GM19455 (cell line): ENCODE data around the gene TLR5.
"Not testable (repeated sequence)": the region's sequence is repeated elsewhere in the genome, so short reads cannot be mapped to it uniquely, and the experiment has no call there.

ENCODE experiments used
- ATAC-seq: cut with Tn5 transposase; IDR thresholded peaks from one replicate; pipeline ENCODE4 v1.9.1; 2021; ENCODE audit not compliant: unreplicated experiment

TLR5 gene, protein sequence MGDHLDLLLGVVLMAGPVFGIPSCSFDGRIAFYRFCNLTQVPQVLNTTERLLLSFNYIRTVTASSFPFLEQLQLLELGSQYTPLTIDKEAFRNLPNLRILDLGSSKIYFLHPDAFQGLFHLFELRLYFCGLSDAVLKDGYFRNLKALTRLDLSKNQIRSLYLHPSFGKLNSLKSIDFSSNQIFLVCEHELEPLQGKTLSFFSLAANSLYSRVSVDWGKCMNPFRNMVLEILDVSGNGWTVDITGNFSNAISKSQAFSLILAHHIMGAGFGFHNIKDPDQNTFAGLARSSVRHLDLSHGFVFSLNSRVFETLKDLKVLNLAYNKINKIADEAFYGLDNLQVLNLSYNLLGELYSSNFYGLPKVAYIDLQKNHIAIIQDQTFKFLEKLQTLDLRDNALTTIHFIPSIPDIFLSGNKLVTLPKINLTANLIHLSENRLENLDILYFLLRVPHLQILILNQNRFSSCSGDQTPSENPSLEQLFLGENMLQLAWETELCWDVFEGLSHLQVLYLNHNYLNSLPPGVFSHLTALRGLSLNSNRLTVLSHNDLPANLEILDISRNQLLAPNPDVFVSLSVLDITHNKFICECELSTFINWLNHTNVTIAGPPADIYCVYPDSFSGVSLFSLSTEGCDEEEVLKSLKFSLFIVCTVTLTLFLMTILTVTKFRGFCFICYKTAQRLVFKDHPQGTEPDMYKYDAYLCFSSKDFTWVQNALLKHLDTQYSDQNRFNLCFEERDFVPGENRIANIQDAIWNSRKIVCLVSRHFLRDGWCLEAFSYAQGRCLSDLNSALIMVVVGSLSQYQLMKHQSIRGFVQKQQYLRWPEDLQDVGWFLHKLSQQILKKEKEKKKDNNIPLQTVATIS

DNA sequence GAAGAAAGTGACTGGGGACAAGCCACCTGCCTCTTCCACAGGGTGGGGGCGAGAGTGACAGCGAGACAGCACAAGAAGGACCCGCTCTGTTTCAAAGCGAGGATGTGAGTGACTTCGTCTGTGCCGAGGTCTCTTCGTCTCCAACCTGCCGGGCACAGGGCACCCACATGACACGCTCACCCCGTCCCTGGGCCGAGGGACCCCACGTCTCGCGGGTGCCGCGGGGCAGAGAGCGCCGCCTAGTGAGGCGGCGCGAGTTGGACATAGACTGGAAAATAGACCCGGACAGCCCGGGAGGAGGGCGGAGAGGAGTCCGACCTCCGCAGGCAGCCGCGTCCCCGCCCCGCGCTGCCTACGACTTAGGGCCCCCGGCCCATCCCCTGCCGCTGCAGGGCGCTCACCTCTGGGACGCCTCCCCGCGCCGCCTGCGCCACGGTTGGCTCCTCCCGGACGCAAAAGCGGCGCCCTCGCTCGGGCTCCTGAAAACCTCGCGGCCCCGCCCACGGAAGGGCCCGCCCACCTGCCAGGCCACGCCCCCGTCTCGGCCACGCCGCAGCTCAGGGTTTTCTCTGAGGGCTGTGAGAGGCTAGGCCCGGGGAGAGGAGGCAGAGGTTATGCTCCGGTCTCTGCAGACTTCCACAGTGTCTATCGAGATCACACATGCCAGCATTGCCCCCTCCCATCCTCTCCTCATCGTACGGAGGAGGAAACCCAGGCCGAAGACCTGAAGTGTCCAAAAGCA lies at the start of gene TLR5:
Gene TLR5 (minus strand): TSS at position 454 of the 742 bp plus-strand sequence. CDS start 30,217 bp downstream, outside the sequence.
- peak; percentile 89 for ATAC-seq

DNA sequence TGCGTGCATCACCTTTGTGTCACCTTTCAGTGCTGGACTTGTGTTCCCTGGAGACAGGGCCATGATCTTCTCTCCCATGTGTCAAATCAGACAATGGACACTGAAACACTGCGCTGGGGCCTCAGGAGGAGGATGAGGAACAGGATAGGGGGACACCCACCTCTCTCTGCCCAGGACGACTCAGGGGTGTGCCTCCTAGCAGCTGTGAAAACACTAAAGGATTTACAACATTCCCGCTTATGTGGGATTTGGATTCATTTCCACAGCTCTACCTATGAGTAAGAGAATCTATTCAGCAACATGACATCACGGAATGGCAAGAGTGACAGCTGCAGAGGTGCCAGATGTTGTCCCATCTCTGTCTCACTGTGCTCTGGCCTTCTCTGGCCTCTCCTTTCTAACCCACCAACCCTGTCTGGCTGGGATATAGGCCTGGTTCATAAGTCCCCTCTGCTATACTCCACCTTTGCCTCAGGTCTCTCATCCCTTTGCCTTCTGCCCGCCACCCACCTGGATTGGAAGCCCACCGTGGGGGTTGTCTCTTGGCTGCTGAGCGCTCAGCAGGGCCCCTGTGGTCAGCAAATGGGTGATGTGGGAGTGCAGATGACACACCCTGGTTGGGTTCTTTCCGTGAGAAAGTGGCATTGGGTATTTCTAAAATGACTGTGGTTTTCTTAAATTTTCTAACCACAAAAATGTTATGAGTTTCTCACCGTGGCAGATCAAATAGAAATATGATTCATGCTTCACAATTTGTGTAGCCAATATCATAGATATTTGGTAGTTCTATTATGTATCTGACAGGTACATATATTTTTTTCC lies 47.1 kb upstream of the TLR5 start:
- no peak for ATAC-seq

DNA sequence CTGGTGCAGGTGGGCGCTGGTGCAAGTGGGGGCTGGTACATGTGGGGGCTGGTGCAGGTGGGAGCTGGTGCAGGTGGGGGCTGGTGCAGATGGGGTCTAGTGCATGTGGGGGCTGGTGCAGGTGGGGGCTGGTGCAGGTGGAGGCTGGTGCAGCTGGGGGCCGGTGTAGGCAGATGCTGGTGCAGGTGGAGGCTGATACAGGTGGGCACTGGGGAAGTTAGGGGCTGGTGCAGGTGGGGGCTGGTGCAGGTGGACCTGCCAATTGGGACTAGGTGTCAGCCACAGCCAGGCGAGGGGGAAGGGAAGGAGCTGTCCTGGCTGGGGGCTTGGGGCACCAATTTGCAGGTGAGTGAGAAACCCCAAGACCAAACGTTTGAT lies 46.5 kb upstream of the TLR5 start:
- no peak for ATAC-seq

DNA sequence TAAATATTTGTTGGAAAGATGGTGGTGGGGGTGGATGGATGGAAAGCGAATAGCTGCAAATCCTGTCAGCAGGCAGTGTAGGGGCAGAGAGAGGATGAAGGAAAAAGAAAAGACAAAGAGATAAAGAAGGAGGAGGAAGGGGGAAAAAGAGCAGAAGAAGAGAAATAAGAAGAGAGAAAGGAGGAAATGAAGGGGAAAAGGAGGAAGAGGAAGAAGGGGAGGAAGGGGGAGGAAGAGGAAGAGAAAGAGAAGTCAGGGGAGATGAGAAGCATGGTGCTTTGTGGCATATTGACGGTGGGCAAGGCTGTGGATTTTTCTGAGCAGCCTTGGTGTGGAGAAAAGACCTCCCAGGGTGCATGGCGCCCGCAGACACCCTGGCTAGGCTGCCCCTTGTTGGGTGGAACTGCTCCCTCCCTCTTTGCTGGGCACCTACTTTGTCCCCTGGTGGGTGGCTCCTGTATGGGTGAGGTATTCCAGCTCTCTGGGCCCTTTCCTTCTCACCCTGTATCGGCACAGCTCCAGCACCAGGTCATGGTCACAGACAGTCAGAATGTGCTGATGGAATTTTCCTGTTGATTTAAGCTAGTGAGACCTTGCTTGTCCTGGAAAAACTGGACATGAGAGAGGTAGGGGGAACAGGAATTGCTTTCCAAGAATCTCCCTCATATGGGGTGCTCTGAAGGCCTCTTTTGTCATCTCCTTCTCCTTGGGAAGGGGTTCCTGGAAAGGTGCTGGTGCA lies 45.7 kb upstream of the TLR5 start:
- ATAC-seq = no peak

DNA sequence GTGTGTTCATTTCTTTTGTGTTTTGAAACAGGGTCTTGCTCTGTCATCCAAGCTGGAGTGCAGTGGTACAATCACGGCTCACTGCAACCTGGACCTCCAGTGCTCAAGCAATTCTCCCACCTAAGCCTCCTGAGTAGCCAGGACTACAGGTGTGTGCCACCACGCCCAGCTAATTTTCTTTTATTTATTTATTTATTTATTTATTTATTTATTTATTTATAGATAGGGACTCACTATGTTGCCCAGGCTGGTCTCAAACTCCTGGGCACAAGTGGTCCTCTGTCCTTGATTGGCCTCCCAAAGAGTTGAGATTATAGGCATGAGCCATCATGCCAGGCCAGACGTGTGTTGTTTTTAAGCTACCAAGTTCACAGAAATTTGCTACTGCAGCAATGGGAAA lies 43.8 kb upstream of the TLR5 start:
- no peak for ATAC-seq

DNA sequence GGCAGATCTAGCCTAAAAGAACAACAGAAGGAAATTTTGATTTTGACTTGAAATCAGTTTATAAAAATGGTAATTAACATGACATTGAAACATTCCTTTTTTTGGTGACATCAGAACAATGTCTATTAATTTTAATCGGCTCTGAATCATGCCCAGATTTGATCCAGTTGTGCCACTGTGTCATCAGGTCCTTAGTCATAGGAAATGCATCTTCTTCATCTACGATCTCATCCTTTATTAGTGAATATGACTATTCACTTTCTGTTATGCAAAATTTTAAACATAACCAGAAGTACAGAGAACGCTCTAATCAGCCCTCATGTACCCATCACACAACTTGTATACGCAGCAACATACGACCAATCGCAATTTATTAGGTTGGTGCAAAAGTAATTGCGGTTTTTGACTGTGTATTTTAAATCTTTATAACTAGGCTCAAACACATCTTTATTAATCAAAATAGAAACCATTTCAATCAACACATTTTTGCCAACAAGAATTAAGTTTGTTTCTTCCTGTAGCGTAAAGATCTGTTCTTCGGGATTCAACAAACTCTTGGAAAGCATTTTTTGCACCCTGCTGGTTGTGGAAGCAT lies 40.3 kb upstream of the TLR5 start:
- ATAC-seq = no peak

DNA sequence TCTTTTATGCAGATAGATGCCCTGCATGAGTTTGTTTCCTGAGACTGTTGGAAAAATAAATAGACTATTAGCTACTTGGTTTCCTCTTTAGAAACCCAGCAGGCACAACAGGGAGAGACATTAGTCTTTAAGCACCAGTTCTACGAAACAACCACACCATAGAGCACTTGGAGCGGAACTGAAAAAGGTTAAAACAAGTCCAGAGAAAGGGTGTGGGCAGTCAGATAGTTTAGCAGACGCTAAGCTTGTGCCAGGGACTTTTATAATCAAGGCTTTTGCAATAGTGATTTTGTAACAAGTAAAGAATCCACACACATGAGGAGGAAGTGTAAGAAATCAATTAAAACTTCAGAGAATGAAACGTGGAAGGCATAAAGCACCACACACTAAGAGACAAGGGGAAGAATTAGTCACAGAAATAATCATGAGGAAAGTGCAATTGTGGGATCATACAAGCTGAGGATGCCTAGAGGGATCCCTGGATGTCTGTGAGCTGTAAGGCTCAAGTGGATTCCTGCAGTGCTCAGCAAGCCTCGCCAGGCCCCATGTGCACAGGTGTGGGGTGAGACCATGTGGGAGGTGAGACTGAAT lies 37.8 kb upstream of the TLR5 start:
- ATAC-seq = no peak

DNA sequence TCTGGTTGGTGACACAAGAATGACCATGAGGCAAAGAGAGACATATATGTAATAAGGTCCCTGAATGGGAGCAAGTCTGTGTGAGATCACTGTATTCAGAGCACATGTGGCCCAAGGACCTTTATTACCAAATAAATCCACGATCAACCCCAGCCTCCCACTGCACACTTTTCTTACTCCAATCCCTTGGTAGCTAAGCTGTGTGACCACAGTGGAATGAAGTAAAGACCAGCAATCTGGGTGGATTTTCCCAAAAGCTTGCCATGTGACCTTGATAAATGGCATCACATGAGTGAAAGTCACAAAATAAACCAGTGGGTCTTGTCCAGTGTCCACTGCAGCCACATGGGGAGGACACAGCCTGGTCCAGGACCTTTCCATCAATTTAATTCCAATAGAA lies 36.7 kb upstream of the TLR5 start:
- ATAC-seq = no peak

DNA sequence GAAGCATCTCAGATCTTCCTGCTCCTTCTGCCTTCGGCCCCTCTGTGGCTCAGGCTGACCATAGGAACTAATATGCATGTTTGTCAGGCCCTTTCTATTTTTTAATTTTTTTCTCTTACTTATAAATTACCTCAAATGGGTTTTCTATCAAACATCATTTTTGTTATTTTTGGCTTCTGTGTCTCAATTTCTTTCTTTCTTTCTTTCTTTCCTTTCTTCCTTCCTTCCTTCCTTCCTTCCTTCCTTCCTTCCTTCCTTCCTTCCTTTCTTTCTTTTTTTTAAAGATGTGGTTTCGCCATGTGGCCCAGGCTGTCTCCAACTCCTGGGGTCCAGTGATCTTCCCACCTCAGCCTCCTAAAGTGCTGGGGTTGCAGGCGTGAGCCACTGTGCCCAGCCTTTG lies 36.2 kb upstream of the TLR5 start:
- ATAC-seq = no peak

DNA sequence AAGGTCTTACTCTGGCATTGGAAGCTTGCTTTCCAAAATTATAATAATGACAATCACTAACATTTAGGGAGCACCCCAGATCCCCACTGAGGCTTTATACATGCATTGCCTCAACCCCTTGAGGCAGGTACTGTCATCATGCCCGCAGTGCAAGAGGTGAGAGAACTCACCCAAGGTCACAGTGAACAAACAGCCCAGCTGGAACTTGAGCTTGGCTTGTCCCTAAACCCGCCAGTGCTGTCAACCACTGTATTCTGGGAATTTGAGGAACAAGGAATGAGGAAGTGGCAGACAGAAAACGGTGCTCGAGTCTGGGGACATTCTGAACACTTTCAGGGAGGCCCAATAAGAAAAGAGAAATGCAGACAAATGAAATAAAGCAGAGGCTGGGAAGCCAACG lies 34.6 kb upstream of the TLR5 start:
- no peak for ATAC-seq

DNA sequence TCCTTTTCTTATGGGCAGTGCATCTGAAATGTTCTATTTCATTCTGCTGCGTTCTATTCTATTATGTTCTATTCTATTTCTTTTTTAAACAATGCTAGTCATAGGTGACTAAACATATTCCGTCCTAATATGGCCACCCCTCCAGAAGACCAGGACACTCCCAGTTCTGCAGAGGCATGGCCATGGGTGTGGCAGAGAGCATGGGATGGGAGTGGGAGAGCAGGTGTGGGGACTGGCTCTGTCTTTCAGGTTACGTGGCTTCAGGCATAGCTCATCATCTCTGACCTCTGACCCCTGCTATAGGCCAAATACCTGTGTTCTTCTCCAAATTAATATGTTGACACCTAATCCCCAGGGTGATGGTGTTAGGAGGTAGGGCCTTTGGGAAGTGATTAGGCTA lies 33.4 kb upstream of the TLR5 start:
- ATAC-seq = no peak

DNA sequence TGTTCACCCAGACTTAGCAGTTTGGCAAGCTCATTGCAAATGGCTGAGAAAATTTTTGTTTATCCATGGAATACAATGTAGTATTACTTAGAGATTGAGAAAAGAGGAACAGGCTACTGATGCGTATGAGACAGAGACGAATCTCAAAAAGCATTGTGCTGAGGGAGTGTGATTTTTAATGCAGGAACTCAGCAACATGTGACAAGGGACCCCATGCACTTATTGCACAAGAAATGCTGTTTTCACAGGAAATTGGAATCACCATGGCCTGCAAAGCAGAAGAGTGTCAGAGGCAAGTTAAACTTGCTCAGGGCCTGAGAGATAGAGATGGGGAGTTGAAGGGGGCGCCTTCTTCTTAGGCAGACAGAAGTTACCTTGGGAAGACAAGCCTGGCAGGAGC lies 32.6 kb upstream of the TLR5 start:
- ATAC-seq = no peak

DNA sequence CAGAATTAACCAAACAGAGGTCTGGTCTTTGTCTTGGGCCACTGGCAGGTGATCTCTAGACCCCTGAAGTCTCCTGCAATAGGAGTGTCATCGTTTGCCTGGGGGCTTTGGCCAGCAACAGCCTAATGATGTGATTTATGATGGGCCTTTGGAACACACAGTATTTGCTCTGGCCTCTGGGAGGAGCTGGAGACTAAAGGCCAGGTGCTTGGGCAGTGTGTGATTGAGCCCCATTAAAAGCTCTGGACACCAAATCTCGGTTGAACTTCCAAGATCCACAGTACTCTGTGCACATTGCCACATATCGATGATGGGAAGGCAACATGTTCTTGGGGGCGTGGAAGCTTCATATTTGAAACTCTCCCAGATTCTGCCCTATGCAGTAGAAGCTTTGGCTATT lies 32.0 kb upstream of the TLR5 start:
- ATAC-seq = no peak

DNA sequence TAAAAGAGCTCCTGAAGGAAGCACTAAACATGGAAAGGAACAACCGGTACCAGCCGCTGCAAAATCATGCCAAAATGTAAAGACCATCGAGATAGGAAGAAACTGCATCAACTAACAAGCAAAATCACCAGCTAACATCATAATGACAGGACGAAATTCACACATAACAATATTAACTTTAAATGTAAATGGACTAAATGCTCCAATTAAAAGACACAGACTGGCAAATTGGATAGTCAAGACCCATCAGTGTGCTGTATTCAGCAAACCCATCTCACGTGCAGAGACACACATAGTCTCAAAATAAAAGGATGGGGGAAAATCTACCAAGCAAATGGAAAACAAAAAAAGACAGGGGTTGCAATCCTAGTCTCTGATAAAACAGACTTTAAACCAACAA lies 26.4 kb upstream of the TLR5 start:
- not testable (repeated sequence) for ATAC-seq

DNA sequence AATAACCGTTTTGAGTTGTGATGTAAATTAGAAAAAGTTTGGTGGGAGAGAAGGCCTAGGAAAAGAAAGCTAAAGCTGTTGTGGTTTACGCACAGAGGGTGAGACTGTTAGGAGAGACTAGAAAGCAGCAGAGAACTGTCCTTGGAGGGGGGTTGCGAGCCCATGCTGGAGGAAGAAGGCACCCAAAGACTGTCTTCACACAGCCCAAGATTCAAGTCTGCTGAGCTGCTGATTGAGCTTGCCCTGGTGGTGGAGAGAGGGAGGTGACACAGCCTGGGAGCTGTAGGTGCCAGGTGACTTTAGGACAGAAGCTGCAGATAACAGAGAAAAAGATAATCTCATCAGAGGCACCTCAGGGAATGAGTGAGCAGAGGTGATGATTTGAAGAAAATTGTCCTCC lies 18.3 kb upstream of the TLR5 start:
- ATAC-seq = no peak

DNA sequence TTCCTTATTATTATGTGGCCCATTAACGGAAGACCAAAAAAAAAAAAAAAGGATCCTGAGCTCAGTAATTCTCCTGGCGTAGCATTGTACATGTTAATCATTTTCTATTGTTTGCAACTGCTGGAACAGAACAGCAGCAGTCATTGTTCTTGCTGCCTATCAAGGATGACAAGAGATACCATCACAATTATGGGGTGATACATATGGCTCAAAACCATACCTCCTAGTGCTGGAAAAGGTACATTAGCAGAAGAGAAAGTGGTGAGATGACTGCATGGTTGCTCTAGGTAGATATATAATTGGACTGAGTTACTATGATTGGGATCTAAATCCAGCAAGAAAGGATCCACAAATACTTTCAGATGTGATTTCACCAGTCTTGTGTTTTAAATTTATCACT lies 13.3 kb upstream of the TLR5 start:
- no peak for ATAC-seq

DNA sequence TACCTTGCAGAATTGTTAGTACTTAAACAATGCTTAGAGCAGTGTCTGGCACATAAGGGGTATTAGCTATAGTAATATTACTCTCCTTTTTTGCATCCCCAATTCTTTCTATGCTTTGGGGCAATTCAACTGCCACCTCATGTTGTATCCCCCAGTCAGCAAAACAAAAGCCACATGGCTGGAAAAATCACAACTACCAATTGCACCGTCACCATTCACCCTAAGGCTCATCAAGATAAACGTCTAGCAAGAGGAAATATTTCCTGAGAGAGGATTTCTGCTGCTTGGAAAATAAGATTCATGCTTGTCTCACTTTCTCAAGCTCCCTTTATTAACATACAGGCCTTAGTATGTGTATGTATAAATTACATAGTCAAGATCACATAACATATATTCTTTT lies 12.1 kb upstream of the TLR5 start:
- ATAC-seq = no peak

DNA sequence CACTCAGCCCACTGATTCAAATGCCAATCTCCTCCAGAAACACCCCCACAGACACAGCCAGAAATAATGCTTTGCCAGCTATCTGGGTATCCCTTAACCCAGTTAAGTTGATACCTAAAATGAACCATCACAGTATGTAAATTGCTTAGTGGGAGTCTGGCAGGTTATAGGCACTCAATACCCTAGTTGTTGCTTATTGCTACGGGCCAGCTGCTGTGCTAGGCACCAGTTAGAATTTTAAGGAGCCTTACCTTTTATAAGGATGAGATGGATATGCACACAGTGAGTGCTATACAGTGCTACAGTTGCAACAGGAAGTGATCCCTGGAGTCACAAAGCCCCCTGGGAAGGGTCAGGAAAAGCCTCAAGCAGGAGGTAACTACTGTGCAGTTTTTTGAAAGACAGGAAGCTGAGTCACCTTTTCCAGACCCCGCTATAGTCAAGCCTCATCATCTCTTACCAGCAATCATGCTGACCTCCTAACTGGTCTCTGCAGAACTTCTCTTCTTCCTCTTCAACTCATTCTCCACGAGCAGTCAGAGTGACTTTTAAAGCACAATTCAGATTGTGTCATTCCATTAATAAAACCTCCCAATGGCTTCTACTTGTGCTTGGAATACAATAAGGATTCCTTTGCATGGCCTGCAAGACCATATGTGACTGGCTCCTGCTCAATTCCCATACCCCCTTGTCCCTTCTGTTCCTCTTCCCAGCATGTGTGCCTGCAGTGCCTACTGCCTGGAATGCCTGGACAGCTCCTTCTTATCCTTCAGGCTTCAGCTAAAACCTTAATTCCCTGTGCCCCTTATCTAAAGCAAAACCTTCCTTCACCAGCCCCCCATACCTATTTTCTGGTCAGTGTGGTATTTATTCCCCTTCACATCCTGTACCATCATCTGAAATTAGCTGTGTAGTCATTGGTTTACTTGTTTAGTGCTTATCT lies 10.4 kb upstream of the TLR5 start:
- no peak for ATAC-seq
